ENCODE data around the gene LUM. TPM values are rescaled to one million over a fixed set of nuclear protein-coding genes. Genes with fewer than 3 reads are reported as not detected.

The LUM gene
- total RNA-seq, 4 donors from 2014 or later: 5.1 to 51.5 (median 30.7) TPM

DNA sequence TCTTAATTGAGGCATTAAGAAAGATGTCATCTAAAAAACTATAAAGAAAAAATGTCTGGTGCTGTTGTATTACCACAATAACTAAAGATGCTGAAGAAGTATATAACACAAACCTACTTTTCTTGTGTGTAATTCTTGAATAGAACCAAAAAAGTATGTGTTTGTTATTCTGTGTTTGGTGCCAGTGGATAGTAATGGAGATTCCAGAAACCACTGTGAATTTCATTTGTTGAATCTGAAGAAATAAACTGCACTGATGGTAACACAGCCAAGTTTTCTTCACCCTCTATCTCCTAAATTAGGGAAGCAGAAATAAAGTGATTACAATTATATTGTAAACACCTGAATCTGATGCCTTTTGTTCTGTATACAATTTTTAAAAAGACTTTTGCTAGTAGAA, 40.4 kb downstream of the LUM start:
- TF ChIP-seq, protein P1, sequence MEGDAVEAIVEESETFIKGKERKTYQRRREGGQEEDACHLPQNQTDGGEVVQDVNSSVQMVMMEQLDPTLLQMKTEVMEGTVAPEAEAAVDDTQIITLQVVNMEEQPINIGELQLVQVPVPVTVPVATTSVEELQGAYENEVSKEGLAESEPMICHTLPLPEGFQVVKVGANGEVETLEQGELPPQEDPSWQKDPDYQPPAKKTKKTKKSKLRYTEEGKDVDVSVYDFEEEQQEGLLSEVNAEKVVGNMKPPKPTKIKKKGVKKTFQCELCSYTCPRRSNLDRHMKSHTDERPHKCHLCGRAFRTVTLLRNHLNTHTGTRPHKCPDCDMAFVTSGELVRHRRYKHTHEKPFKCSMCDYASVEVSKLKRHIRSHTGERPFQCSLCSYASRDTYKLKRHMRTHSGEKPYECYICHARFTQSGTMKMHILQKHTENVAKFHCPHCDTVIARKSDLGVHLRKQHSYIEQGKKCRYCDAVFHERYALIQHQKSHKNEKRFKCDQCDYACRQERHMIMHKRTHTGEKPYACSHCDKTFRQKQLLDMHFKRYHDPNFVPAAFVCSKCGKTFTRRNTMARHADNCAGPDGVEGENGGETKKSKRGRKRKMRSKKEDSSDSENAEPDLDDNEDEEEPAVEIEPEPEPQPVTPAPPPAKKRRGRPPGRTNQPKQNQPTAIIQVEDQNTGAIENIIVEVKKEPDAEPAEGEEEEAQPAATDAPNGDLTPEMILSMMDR (IDR thresholded peaks at IDR 0.05): no peak
- TF ChIP-seq POLR2A (IDR thresholded peaks at IDR 0.05): no peak
- H3K36me3 ChIP-seq: no peaks in the 10 kb centered on the region

DNA sequence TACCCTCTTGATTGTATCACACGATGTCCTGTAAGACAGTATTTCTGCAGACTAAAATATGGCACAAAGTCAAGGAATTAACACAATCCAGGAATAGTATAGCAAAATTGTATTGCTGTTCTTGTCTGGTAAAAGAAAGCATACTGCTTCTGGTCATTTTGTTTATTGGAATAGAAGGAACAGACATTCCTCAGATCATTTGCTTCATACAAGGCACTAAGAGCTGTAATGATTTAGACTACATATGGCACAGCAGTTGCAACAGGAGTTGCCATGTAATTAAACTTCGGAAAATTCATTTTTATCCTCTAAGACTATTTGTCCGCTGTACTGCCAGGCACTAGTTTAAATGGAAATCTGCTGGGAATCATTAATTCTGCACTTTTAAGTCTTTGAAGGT, 45.9 kb downstream of the LUM start:
- H3K4me1 ChIP-seq: no peaks in the 10 kb centered on the region
- no peaks in the 10 kb centered on the region for H3K9me3 ChIP-seq
- intact Hi-C loops (cut with DNase I): no loop called here
- WGBS, 2 donors: 78 to 80% methylated on average over 3 of the region's 3 CpGs
- H3K27me3 ChIP-seq: no peaks in the 10 kb centered on the region
- no peak overlapping the region for H3K4me3 ChIP-seq
- no peak for TF ChIP-seq POLR2A (IDR thresholded peaks at IDR 0.05)
- TF ChIP-seq, protein P1 (IDR thresholded peaks at IDR 0.05): no peak
- no peak for DNase-seq
- H3K36me3 ChIP-seq: no peaks in the 10 kb centered on the region
- no peak overlapping the region for H3K27ac ChIP-seq

More for the DNA sequence above, 40.4 kb downstream of the LUM start:
- DNase-seq: no peak
- H3K4me3 ChIP-seq: no peak overlapping the region
- no peaks in the 10 kb centered on the region for H3K27me3 ChIP-seq
- H3K27ac ChIP-seq: no peak overlapping the region
- H3K4me1 ChIP-seq: no peaks in the 10 kb centered on the region
- intact Hi-C loops (cut with DNase I): no loop called here
- no peaks in the 10 kb centered on the region for H3K9me3 ChIP-seq

DNA sequence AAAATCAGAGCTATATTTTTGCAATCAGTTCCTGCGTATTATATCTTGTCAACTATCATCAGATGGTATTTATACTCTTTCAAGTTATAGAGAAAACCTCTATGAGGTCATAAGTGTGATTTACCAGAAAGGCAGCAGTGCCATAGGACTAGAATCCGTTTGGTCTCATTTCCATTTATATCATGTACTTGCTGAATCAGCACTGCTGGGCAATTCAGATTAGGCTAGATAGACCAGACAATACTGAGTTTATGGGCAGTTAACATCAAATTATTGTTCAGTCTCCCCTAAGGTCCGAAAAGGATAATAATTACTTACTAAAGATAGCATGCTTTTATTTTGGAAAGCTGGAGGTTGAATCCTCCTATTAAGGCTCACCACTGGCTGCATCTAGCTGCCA, 46.7 kb downstream of the LUM start:
- no peak overlapping the region for H3K27ac ChIP-seq
- TF ChIP-seq, protein P1 (IDR thresholded peaks at IDR 0.05): no peak
- no peak overlapping the region for H3K4me3 ChIP-seq
- H3K4me1 ChIP-seq: no peaks in the 10 kb centered on the region
- no peaks in the 10 kb centered on the region for H3K9me3 ChIP-seq
- no peaks in the 10 kb centered on the region for H3K36me3 ChIP-seq
- intact Hi-C loops (cut with DNase I): no loop called here
- no peak for DNase-seq
- no peaks in the 10 kb centered on the region for H3K27me3 ChIP-seq
- WGBS, 2 donors: 77 to 83% methylated on average over 3 of the region's 3 CpGs

DNA sequence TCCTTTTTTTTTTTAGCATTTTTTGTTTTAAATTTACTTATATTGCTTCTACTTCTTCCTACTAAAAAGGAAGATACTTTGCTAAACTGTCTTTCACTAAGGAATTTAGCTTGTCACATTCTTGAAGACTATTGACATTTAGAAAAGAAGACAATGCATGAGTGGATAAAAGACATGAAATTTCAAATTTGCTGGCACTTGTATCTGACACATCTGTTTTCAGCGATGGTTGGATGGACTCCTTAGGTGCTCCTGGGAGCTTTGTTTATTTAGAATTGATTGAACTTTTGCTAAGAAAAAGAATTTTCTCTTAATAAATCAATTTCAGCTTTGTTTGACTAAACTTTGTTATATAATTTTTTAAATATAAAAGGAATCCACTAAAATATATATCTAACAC, 50.2 kb downstream of the LUM start:
- H3K4me1 ChIP-seq: no peaks in the 10 kb centered on the region
- 53 to 81% methylated on average over 1 of the region's 1 CpG for WGBS, 2 donors
- intact Hi-C loops (cut with DNase I): no loop called here
- H3K36me3 ChIP-seq: no peaks in the 10 kb centered on the region
- DNase-seq: no peak
- H3K27ac ChIP-seq: no peak overlapping the region
- H3K4me3 ChIP-seq: no peak overlapping the region
- no peaks in the 10 kb centered on the region for H3K27me3 ChIP-seq
- no peaks in the 10 kb centered on the region for H3K9me3 ChIP-seq
- no peak for TF ChIP-seq POLR2A (IDR thresholded peaks at IDR 0.05)
- TF ChIP-seq, protein P1 (IDR thresholded peaks at IDR 0.05): no peak

DNA sequence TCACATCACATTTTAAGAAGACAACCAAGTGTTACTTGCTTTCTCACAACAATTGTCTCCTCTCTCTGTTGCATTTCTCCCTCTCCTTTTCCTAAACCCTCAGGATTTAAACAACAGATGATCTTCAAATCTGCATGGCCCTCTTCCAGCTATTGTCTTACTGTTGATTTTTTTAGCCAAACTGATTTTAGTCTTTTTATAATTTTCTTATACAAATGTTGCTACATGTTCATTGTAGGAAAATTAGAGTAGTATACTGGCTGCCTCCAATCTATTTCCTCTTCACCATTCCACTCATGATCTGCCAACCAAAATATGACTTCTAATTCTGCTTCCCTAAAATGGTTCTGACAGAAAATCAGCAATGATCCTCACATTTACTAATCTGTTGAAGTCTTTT, 52.1 kb downstream of the LUM start:
- H3K4me3 ChIP-seq: no peak overlapping the region
- H3K27ac ChIP-seq: no peak overlapping the region
- H3K36me3 ChIP-seq: no peaks in the 10 kb centered on the region
- intact Hi-C loops (cut with DNase I): no loop called here
- TF ChIP-seq POLR2A (IDR thresholded peaks at IDR 0.05): no peak
- no peak for DNase-seq
- H3K27me3 ChIP-seq: no peaks in the 10 kb centered on the region
- H3K9me3 ChIP-seq: no peaks in the 10 kb centered on the region
- H3K4me1 ChIP-seq: no peaks in the 10 kb centered on the region

DNA sequence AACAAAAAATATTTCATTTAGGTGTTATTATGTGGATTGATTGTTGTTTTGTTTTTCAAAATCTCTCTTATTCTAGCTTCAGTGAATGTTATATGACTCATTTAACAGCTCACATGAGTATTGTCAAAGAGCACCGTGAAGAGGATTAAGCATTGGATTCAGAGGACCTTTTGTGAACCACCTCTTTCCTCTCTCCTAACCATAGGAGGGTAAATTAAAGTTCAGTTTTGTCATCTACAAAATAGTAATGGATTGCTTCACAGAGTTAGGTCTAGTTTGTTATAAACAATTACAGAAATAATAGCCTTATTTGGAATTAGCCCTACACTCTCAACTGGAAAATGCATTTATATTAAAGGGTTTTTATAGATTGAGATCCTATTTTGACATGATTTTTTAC, 52.5 kb downstream of the LUM start:
- intact Hi-C loops (cut with DNase I): no loop called here
- Histone ChIP-seq H3K36me3 (no peaks in the 10 kb centered on the region), H3K27ac (no peak overlapping the region), H3K27me3 (no peaks in the 10 kb centered on the region), H3K4me1 (no peaks in the 10 kb centered on the region), H3K9me3 (no peaks in the 10 kb centered on the region), H3K4me3 (no peak overlapping the region)
- 19 to 31% methylated on average over 1 of the region's 1 CpG for WGBS, 2 donors
- TF ChIP-seq, protein P1 (IDR thresholded peaks at IDR 0.05): no peak
- no peak for TF ChIP-seq POLR2A (IDR thresholded peaks at IDR 0.05)
- DNase-seq: no peak
